Heart left ventricle (tissue), 16 donors: ENCODE measurements around the gene ZNF486. TPM values are rescaled to one million over a fixed set of nuclear protein-coding genes. Genes with fewer than 3 reads are reported as not detected.
"Not testable (repeated sequence)": the region's sequence is repeated elsewhere in the genome, so short reads cannot be mapped to it uniquely, and the experiment has no call there.

ENCODE experiments used
- ATAC-seq, 4 donors: fragments of 200-7000 bp; cut with Tn5 transposase; one replicate each; pipeline ENCODE4 v1.9.1; 2020 to 2022; ENCODE audit warnings: moderate library complexity in 4 of 4, mild to moderate bottlenecking in 3 of 4, moderate number of reproducible peaks in 1 of 4
- DNase-seq, 5 donors: peaks; one replicate each; pipeline ENCODE4 v3.0.0-alpha.2; 2020
- H3K27ac ChIP-seq, 12 donors: fragments of 200-600 bp; sonication (generic) in 4 of 12; one replicate each; pipeline versions ENCODE4 v1.5.0 to v1.8.0; 2016 to 2022; ENCODE audit warnings: mild to moderate bottlenecking in 2 of 12
- H3K27me3 ChIP-seq, 9 donors: fragments of 200-600 bp; sonication (generic) in 2 of 9; one replicate each; pipeline versions ENCODE4 v1.5.1 to v1.8.0; 2016 to 2022; ENCODE audit warnings: mild to moderate bottlenecking in 3 of 9
- H3K36me3 ChIP-seq, 9 donors: fragments of 200-600 bp; sonication (generic) in 2 of 9; one replicate each; pipeline versions ENCODE4 v1.5.0 to v1.8.0; 2018 to 2022; ENCODE audit warnings: mild to moderate bottlenecking in 2 of 9
- H3K4me1 ChIP-seq, 12 donors: fragments of 200-600 bp; sonication (generic) in 4 of 12; one replicate each; pipeline versions ENCODE4 v1.5.0 to v1.8.0; 2016 to 2022; ENCODE audit warnings: mild to moderate bottlenecking in 3 of 12
- H3K4me3 ChIP-seq, 12 donors: fragments of 200-600 bp; sonication (generic) in 4 of 12; one replicate each; pipeline versions ENCODE4 v1.5.0 to v1.8.0; 2017 to 2022; ENCODE audit warnings: mild to moderate bottlenecking in 9 of 12, moderate library complexity in 4 of 12
- H3K9me3 ChIP-seq, 12 donors: fragments of 200-600 bp; sonication (generic) in 4 of 12; one replicate each; pipeline versions ENCODE4 v1.5.0 to v1.8.0; 2016 to 2022; ENCODE audit warnings: mild to moderate bottlenecking in 1 of 12
- POLR2A ChIP-seq, 2 donors: fragments of 450-650 bp; IDR thresholded peaks; one replicate each; pipeline ENCODE4 v1.6.1; 2017; ENCODE audit warnings: antibody characterized with exemption in 2 of 2, mild to moderate bottlenecking in 2 of 2, moderate library complexity in 2 of 2
- WGBS, 4 donors: extraction: QIAGEN DNeasy Blood & Tissue Kit in 2 of 4; methylation state at CpG; one replicate each; pipeline versions ENCODE4 v1.1.5 to v1.1.7; 2013 to 2018; 5-methylcytosine and 5-hydroxymethylcytosine counted together
- intact Hi-C, 10 donors: fragments of 100-400 bp; cut with DNase I; formaldehyde crosslinking; loops; one replicate each; pipeline versions ENCODE4 v1.11.1 to v1.14.2; 2022
- long read RNA-seq, 3 donors: library from polyadenylated mRNA; unstranded; transcript quantifications; one replicate each; pipeline ENCODE4 v2.0.0, GENCODE V29; 2020 to 2021
- polyA plus RNA-seq, 2 donors: library from polyadenylated mRNA; stranded (reverse); fragments of 200-250 nt; gene quantifications; one replicate each; pipeline ENCODE4 v1.2.3, GENCODE V29; 2013
- total RNA-seq, 9 donors: library from RNA; depleted of rRNA in 2 of 9; stranded (reverse); fragments of >200 nt in 2 of 9; fragmentation: NEBNext Ultra II Directional in 3 of 9; extraction: Animal tissue kit (Norgen Biotek cat#: 25700) in 3 of 9; gene quantifications; one replicate each; pipeline versions ENCODE4 v1.1.0 to v1.2.4, GENCODE V29; 2016 to 2023
- TF ChIP-seq, protein P1 (sequence below), 12 donors: fragments of 200-600 bp; sonication (generic) in 4 of 12; IDR thresholded peaks; one replicate each; pipeline versions ENCODE4 v1.5.0 to v1.8.0; 2018 to 2022; ENCODE audit warnings: antibody characterized with exemption in 12 of 12, mild to moderate bottlenecking in 5 of 12
- donor health status: ischemic (EF 13 %, LVEDD 7.1; RV severe dilation, severe dysfunction).
- donor health status: healthy with polysubstance abuse.
- donor health status: DM: no; HTN: yes; CAD: no.
- donor health status: DM: no; HTN: no; CAD: no.
- donor health status: ischemic (EF 25% LVEDD 6.9; RV normal size, moderate dysfunction).
- donor health status: ischemic (EF 25% LVEDD 5.7; RV mildly dilated, moderate dysfunction).
- donor health status: healthy.
- donor health status: DM: yes; HTN: yes; CAD: no.
- donor health status: ischemic (EF 35%, LVEDD 5.7; RV mildly dilated, moderate dysfunction).
- donor health status: nonischemic (EF 11% LVEDD 7.7; RV severe dilation, severe dysfunction).
- donor health status: DM: yes; HTN: yes; CAD: no.
- donor health status: PGD.
- donor health status: ischemic (EF 29% LVEDD 5.4; RV normal size, mild dysfunction).
- donor health status: nonischemic (EF 23%, LVEDD 6.1; RV moderate dilation, normal function).

The ZNF486 gene
- total RNA-seq, result 1 to 10 TPM; 1.2 to 3.5 (median 1.8) TPM
- polyA plus RNA-seq, result 1 to 10 TPM; 1.1 to 1.8 TPM
- long read RNA-seq, donor 1, result 0 reads
- long read RNA-seq, donor 2, partial matches to known transcripts, result 0 of 2 reads
- long read RNA-seq, donor 2, other reads (novel, unspliced or antisense), result 0 of 2 reads
- long read RNA-seq, donor 3, result 0 reads

DNA sequence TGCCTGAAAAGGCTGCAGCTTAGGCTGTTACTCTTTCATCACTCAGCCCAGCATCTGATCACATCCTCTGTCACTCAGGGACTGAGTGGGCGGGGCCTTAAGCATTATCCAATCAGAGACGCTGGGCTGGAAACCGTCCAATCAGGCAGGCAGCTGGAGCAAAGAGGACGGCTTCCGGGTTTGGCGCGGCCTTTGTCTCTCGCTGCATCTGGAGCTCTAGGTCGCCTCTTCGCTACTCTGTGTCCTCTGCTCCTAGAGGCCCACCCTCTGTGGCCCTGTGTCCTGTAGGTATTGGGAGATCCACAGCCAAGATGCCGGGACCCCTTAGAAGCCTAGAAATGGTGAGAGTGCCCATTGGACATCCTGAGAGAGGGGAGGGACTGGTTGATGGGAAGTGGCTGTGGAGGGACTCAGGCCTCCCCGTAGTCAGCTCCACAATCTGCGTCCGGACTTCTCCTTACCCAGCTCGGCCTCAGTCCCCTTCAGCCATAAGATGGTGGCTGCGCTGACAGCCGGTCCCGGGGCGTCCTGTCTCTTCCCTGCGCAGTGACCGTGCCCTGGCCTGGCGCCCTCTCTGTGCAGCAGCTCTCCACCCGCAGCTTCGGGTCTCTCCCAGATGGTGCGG, at the start of gene ZNF486:
Gene ZNF486, plus strand, starts transcription at position 195 of the 625 bp plus-strand sequence. Its CDS starts 117 bp downstream, at position 312.
- H3K4me3 ChIP-seq, result peak within 1 kb of the TSS; percentile 40 to 89 (median 70)
- intact Hi-C loops, result loop anchor here in 3 of 10 donors (2.0 to 5.0 kb wide), 4 partner anchors 70 to 115 kb away; partner anchors contain the start of gene ZNF90 (in 1 of the 3)
- DNase-seq (peak; percentile 95 to 99 (median 96)), ATAC-seq (peak; percentile 98 to 99 (median 99))
- 0 to 1% (median 0%) methylated on average over 19 to 25 of the region's 25 CpGs for WGBS, 4 donors
- TF ChIP-seq, protein P1, sequence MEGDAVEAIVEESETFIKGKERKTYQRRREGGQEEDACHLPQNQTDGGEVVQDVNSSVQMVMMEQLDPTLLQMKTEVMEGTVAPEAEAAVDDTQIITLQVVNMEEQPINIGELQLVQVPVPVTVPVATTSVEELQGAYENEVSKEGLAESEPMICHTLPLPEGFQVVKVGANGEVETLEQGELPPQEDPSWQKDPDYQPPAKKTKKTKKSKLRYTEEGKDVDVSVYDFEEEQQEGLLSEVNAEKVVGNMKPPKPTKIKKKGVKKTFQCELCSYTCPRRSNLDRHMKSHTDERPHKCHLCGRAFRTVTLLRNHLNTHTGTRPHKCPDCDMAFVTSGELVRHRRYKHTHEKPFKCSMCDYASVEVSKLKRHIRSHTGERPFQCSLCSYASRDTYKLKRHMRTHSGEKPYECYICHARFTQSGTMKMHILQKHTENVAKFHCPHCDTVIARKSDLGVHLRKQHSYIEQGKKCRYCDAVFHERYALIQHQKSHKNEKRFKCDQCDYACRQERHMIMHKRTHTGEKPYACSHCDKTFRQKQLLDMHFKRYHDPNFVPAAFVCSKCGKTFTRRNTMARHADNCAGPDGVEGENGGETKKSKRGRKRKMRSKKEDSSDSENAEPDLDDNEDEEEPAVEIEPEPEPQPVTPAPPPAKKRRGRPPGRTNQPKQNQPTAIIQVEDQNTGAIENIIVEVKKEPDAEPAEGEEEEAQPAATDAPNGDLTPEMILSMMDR (IDR thresholded peaks at IDR 0.05), result no peak
- TF ChIP-seq POLR2A (IDR thresholded peaks at IDR 0.05), result peak in 1 of 2 donors; percentile 52
- H3K4me1 ChIP-seq, result peaks cover 0 to 10% (median 6%) of the 10 kb centered on the region in 12 donors
- H3K27me3 ChIP-seq, result no peaks in the 10 kb centered on the region
- H3K9me3 ChIP-seq, result no peaks in the 10 kb centered on the region
- H3K27ac ChIP-seq, result peak within 1 kb of the TSS in 11 of 12 donors; percentile 37 to 81 (median 69)
- peaks cover 0 to 20% (median 0%) of the 10 kb centered on the region in 9 donors for H3K36me3 ChIP-seq

DNA sequence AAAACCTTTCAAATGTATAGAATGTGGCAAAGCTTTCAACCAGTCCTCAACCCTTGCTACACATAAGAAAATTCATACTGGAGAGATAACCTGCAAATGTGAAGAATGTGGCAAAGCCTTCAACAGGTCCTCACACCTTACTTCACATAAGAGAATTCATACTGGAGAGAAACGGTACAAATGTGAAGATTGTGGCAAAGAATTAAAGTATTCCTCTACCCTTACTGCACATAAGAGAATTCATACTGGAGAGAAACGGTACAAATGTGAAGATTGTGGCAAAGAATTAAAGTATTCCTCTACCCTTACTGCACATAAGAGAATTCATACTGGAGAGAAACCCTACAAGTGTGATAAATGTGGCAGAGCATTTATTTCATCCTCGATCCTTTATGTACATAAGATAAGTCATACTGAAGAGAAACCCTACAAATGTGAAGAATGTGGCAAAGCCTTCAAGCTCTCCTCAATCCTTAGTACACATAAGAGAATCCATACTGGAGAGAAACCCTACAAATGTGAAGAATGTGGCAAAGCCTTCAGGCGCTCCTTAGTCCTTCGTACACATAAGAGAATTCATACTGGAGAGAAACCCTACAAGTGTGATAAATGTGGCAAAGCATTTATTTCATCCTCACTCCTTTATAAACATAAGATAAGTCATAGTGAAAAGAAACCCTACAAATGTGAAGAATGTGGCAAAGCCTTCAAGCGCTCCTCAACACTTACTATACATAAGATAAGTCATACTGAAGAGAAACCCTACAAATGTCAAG, 48.8 kb upstream of the ZNF486 start:
- ATAC-seq, H3K27me3 ChIP-seq, H3K27ac ChIP-seq, intact Hi-C loops, H3K4me1 ChIP-seq, H3K4me3 ChIP-seq, DNase-seq: not testable (repeated sequence)
- H3K36me3 ChIP-seq, result peaks cover 0 to 42% (median 0%) of the 10 kb centered on the region in 9 donors
- WGBS, 4 donors, result 94 to 98% (median 97%) methylated on average over 6 of the region's 6 CpGs
- H3K9me3 ChIP-seq, result peaks cover 6 to 100% (median 95%) of the 10 kb centered on the region in 12 donors

DNA sequence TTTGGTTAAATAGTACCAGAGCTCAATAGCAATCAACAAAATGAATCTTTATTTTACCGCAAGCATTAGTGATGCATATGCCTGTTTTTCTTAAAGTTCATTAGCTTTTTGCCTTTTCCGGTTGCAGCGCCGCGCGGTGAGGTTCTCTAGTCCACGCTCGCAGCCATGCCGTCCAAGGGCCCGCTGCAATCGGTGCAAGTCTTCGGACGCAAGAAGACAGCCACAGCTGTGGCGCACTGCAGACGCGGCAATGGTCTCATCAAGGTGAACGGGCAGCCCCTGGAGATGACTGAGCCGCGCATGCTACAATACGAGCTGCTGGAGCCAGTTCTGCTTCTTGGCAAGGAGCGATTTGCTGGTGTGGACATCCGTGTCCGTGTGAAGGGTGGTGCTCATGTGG, 42.1 kb upstream of the ZNF486 start:
- DNase-seq (no peak), ATAC-seq (no peak)
- intact Hi-C loops, result no loop called here
- H3K27me3 ChIP-seq, result no peaks in the 10 kb centered on the region
- H3K4me1 ChIP-seq, result no peaks in the 10 kb centered on the region
- H3K27ac ChIP-seq, result no peak overlapping the region
- H3K4me3 ChIP-seq, result no peak overlapping the region
- H3K9me3 ChIP-seq, result peaks cover 2 to 99% (median 67%) of the 10 kb centered on the region in 12 donors
- H3K36me3 ChIP-seq, result peaks cover 0 to 20% (median 0%) of the 10 kb centered on the region in 9 donors
- WGBS, 4 donors, result 94 to 98% (median 96%) methylated on average over 20 to 23 of the region's 23 CpGs
- TF ChIP-seq, protein P1 (IDR thresholded peaks at IDR 0.05), result no peak
- TF ChIP-seq POLR2A (IDR thresholded peaks at IDR 0.05), result no peak

DNA sequence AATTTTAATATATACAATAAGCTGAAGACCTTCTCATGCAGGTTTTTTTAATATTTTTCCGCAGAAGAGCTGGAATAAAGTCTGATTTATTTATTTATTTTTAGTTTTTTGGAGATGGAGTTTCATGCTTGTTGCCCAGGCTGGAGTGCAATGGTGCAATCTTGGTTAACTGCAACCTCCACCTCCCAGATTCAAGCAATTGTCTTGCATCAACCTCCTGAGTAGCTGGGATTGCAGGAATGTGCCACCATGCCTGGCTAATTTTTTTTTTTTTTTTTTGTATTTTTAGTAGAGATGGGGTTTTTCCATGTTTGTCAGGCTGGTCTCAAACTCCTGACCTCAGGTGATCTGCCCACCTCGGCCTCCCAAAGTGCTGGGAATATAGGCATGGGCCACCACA, 34.1 kb upstream of the ZNF486 start:
- DNase-seq, H3K27me3 ChIP-seq, H3K27ac ChIP-seq, H3K4me1 ChIP-seq, H3K36me3 ChIP-seq, ATAC-seq, intact Hi-C loops, H3K4me3 ChIP-seq: not testable (repeated sequence)
- H3K9me3 ChIP-seq, result peaks cover 0 to 91% (median 13%) of the 10 kb centered on the region in 12 donors
- WGBS, 4 donors, result 82 to 92% (median 88%) methylated on average over 2 of the region's 2 CpGs

DNA sequence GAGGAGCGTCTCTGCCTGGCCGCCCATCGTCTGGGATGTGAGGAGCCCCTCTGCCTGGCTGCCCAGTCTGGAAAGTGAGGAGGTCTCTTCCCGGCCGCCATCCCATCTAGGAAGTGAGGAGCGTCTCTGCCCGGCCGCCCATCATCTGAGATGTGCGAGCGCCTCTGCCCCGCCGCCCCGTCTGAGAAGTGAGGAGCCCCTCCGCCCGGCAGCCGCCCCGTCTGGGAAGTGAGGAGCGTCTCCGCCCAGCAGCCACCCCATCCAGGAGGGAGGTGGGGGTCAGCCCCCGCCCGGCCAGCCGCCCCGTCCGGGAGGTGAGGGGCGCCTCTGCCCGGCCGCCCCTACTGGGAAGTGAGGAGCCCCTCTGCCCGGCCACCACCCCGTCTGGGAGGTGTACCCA, 29.3 kb upstream of the ZNF486 start:
- intact Hi-C loops, DNase-seq, H3K27ac ChIP-seq, H3K27me3 ChIP-seq, H3K36me3 ChIP-seq, ATAC-seq, H3K4me1 ChIP-seq, H3K4me3 ChIP-seq: not testable (repeated sequence)
- peaks cover 0 to 66% (median 3%) of the 10 kb centered on the region in 12 donors for H3K9me3 ChIP-seq
- WGBS, 4 donors, result 92 to 99% methylated on average over 19 to 26 of the region's 29 CpGs; no CpG with 5 or more reads in 2 of the 4 donors
